ENCODE measurements around the gene GALK1.
"Not testable (repeated sequence)": the region's sequence is repeated elsewhere in the genome, so short reads cannot be mapped to it uniquely, and the experiment has no call there.

Gene GALK1

GRCh38 chr17:75784473-75785015 lies 19.6 kb upstream of the GALK1 start, which contains the start of gene UNK:
Gene UNK, plus strand, starts transcription at chr17:75784806. Its CDS starts 75 bp downstream, at chr17:75784881.
- peak; percentile 88 to 91 for DNase-seq (ENCODE audit: low read depth in 2 of 2)

GRCh38 chr17:75783803-75784472 lies 18.9 kb upstream of the GALK1 start:
- DNase-seq (ENCODE audit: low read depth in 2 of 2): no peak

DNA sequence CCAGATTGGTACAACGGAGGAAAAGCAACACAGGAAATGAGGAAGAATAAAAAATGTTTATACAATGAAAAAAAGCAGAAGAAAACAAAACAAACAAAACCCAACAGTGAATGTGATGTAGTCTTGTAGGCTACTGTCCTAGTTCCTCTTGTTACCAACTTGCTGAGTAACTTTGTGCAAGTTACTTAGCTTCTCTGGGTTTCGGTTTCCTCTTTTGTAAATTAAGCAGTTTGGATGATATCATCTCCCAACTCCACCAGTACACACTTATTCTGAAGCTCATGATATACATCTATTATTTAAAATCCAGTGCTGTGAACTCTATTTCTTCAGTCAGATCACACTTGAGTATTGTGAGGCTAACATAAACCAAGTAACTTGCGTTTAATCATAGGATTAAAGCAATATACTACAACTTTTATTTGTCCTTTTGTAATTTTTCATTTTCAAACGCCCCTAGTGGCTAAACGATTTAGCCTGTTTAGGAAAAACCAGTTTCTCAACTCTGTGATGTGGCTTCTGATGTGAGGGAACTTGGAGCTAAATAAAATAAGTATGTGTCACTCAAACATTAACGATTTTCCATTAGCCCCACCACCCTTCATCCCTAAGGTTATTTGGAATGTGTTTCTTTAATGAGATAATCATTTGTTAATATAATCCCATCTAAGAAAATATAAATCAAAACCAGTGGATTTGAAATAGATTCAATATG lies 18.2 kb upstream of the GALK1 start:
- DNase-seq (ENCODE audit: low read depth in 2 of 2): no peak

DNA sequence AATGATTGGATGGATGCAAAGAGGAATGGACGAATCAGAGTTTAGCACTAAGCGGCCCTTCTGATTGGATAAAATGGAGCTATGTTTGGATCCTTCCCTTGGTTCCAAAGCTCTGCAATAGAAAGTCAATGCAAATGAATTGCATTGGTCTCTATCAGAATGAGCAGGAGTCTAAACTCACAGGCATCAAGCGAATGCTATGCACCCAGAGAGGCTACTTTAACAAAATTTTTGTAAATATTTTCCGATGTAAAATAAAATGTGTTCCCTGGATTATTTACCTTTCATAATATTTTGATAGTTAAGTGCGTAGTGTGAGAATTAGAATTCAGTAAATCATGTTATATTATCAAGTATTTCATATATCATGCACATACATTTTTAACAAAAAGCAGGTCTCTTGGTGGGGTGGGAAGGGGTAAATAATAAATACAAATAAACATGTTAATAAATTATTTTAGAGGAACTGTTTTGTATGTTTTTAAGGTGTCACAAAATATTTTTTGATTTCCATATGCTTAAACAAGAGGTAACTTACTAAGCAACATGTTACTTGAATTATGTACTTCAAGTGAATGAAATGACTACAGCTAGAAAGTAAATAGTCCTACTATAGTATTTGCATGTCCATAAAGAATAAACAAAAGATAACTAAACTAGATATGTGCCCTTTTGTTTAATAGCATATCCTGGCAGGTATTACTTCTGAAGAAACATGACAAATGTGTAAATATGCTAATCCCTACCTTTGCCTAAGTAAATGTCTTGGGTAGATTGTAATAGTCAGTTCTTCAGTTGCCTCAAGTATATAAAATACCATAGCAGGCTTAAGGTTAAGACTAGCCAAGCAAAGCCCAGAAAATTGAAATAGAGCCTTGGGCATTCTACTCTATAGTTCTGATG lies 15.2 kb upstream of the GALK1 start:
- DNase-seq (ENCODE audit: low read depth in 2 of 2): no peak

- DNase-seq (ENCODE audit: low read depth in 2 of 2): peak; percentile 83 to 85
Measured at GRCh38 chr17:75779250-75779986, 14.4 kb upstream of the GALK1 start.

- DNase-seq (ENCODE audit: low read depth in 2 of 2): peak in 1 of 2 donors; percentile 58
Measured at GRCh38 chr17:75778861-75779249, 13.9 kb upstream of the GALK1 start.

- DNase-seq (ENCODE audit: low read depth in 2 of 2): not testable (repeated sequence)
Measured at GRCh38 chr17:75778066-75778860, 13.3 kb upstream of the GALK1 start.

DNA sequence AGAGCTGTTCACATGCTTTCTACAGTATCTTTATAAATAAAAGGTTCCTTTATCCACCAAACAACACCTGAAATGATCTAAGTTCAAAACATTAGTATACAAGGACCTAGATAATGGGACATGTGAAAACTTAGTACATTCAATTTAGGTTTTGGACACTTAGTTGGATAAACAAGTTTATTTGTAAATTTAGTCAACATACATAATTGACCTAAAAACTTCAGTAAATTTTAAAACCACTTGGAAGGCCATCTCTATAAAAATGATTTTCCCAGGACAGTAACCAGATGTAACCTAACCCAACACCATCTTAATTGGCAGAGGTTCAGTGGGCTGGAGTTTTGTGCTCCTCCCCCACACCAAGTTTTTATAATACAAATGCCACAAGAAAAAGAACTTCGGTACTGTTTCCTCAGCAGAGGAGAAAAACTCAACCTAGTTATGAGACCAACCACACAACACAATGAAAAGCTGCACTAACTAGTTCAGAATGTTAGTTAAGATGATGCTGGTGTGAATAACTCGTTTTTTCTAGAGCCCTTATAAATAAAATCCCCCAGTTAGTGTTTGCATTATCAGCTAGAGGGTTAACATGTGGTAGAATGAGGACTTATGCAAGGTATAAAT lies 12.4 kb upstream of the GALK1 start:
- DNase-seq (ENCODE audit: low read depth in 2 of 2): no peak

GRCh38 chr17:75776386-75777295 lies 11.6 kb upstream of the GALK1 start:
- no peak for DNase-seq (ENCODE audit: low read depth in 2 of 2)

- DNase-seq (ENCODE audit: low read depth in 2 of 2): no peak
Measured at GRCh38 chr17:75774991-75775668, 10.1 kb upstream of the GALK1 start.

GRCh38 chr17:75774471-75774990 lies 9.5 kb upstream of the GALK1 start:
- DNase-seq (ENCODE audit: low read depth in 2 of 2): no peak

GRCh38 chr17:75773808-75774470 lies 8.9 kb upstream of the GALK1 start:
- no peak for DNase-seq (ENCODE audit: low read depth in 2 of 2)

DNA sequence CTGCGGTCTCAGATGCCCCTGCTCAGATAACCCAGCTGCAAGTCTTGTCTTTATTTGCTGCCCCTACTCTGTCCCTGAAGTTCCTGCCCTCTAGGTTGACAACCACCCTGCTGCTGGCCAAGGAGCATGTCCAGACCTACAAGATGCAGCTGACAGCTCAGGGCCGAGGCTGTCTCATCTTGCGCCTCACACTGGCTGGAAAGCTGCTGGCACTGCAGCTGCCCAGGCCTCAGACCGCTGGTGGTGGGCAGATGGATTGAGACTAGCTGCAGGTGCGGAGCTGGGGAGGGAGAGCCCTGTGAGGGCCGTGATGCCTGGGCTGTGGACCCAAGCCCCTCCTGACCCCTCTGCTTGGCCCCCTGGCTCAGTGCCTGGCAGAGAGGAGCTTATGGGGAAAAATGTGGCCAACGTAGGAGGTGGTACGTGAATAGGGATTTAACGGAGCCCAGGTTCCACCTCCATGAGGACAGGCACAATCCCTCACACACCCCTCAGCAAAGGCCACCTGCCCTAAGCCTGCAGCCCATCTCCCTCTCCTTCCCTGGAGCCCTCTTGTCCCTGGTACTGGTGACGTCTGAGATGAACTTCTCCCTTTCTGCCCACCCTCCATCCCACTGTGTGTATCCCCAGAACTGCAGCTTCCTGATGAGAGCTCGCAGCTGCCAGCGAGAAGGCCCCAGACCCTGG lies 8.3 kb upstream of the GALK1 start:
- no peak for DNase-seq (ENCODE audit: low read depth in 2 of 2)

- no peak for DNase-seq (ENCODE audit: low read depth in 2 of 2)
Measured at GRCh38 chr17:75771334-75772281, 6.6 kb upstream of the GALK1 start.

GRCh38 chr17:75769536-75769935 lies 4.5 kb upstream of the GALK1 start:
- DNase-seq (ENCODE audit: low read depth in 2 of 2): no peak

- no peak for DNase-seq (ENCODE audit: low read depth in 2 of 2)
Measured at GRCh38 chr17:75767881-75768280, 2.9 kb upstream of the GALK1 start.
